CD4-positive, alpha-beta T cell treated with Interleukin-12 subunit alpha and Interleukin-12 subunit beta, for 1 hour (primary cell): Measurements from ENCODE around the gene BHLHE41.

Source experiments
- DNase-seq: peaks from one replicate; pipeline ENCODE4 v3.0.0-alpha.2; 2020

The BHLHE41 gene

GRCh38 chr12:26133521-26133920, 8.7 kb upstream of the BHLHE41 start:
- DNase-seq: no peak

GRCh38 chr12:26132866-26133265, 8.0 kb upstream of the BHLHE41 start:
- no peak for DNase-seq

GRCh38 chr12:26131936-26132335, 7.1 kb upstream of the BHLHE41 start:
- no peak for DNase-seq

- no peak for DNase-seq
Measured at GRCh38 chr12:26130728-26131127, 5.9 kb upstream of the BHLHE41 start.

GRCh38 chr12:26128168-26128567, 3.3 kb upstream of the BHLHE41 start:
- no peak for DNase-seq

GRCh38 chr12:26127404-26127803, 2.6 kb upstream of the BHLHE41 start:
- DNase-seq: no peak

- DNase-seq: no peak
Measured at GRCh38 chr12:26126340-26127284, 1.8 kb upstream of the BHLHE41 start.

GRCh38 chr12:26125400-26126339, 833 bp upstream of the BHLHE41 start:
- no peak for DNase-seq

- no peak for DNase-seq
Measured at GRCh38 chr12:26123482-26123980, 1.3 kb downstream of the BHLHE41 start.

- no peak for DNase-seq
Measured at GRCh38 chr12:26122681-26123481, 2.0 kb downstream of the BHLHE41 start.

GRCh38 chr12:26122061-26122680, 2.7 kb downstream of the BHLHE41 start:
- no peak for DNase-seq

GRCh38 chr12:26121323-26122060, 3.3 kb downstream of the BHLHE41 start:
- DNase-seq: no peak

- DNase-seq: no peak
Measured at GRCh38 chr12:26120561-26121274, 4.1 kb downstream of the BHLHE41 start.

- no peak for DNase-seq
Measured at GRCh38 chr12:26119391-26119989, 5.3 kb downstream of the BHLHE41 start.

- DNase-seq: no peak
Measured at GRCh38 chr12:26118308-26118707, 6.5 kb downstream of the BHLHE41 start.

GRCh38 chr12:26116829-26117715, 7.8 kb downstream of the BHLHE41 start:
- DNase-seq: no peak

GRCh38 chr12:26114720-26115401, 10.0 kb downstream of the BHLHE41 start:
- no peak for DNase-seq
